ENCODE results near the gene SNX24.

Gene SNX24

DNA sequence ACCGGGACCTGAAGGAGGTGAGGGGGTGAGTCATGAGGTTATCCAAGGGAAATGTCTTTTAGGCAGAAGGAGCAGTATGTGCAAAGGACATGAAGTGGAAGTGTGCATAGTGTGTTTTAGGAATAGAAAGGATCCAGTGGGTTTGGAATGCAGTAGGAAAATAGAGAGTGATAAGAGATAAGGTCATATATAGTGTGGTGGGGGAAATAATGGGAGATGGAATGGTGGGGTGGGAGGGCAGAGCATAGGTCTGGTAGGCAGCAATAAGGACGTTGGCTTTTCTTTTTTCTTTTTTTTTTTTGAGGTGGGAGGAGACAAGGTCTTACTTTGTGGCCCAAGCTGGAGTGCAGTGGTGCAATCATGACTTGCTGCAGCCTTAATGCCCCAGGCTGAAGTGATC lies 17.8 kb downstream of the SNX24 start:
- no peaks in the 10 kb centered on the region for H3K27me3 ChIP-seq (ENCODE audit: insufficient read depth, poor library complexity, severe bottlenecking)
- DNase-seq (ENCODE audit: low read depth in 1 of 2, low spot score in 1 of 2) = no peak
- TF ChIP-seq POLR2AphosphoS5 (IDR thresholded peaks at IDR 0.05; ENCODE audit: low read depth) (no peak), GABPA (IDR thresholded peaks at IDR 0.05; ENCODE audit: low read depth) (no peak), SPI1 (IDR thresholded peaks at IDR 0.05; ENCODE audit: borderline replicate concordance, low read depth) (no peak)
- TF ChIP-seq, protein P1, sequence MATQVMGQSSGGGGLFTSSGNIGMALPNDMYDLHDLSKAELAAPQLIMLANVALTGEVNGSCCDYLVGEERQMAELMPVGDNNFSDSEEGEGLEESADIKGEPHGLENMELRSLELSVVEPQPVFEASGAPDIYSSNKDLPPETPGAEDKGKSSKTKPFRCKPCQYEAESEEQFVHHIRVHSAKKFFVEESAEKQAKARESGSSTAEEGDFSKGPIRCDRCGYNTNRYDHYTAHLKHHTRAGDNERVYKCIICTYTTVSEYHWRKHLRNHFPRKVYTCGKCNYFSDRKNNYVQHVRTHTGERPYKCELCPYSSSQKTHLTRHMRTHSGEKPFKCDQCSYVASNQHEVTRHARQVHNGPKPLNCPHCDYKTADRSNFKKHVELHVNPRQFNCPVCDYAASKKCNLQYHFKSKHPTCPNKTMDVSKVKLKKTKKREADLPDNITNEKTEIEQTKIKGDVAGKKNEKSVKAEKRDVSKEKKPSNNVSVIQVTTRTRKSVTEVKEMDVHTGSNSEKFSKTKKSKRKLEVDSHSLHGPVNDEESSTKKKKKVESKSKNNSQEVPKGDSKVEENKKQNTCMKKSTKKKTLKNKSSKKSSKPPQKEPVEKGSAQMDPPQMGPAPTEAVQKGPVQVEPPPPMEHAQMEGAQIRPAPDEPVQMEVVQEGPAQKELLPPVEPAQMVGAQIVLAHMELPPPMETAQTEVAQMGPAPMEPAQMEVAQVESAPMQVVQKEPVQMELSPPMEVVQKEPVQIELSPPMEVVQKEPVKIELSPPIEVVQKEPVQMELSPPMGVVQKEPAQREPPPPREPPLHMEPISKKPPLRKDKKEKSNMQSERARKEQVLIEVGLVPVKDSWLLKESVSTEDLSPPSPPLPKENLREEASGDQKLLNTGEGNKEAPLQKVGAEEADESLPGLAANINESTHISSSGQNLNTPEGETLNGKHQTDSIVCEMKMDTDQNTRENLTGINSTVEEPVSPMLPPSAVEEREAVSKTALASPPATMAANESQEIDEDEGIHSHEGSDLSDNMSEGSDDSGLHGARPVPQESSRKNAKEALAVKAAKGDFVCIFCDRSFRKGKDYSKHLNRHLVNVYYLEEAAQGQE (IDR thresholded peaks at IDR 0.05; ENCODE audit: insufficient replicate concordance, low read depth) = no peak
- TF ChIP-seq, protein P2, sequence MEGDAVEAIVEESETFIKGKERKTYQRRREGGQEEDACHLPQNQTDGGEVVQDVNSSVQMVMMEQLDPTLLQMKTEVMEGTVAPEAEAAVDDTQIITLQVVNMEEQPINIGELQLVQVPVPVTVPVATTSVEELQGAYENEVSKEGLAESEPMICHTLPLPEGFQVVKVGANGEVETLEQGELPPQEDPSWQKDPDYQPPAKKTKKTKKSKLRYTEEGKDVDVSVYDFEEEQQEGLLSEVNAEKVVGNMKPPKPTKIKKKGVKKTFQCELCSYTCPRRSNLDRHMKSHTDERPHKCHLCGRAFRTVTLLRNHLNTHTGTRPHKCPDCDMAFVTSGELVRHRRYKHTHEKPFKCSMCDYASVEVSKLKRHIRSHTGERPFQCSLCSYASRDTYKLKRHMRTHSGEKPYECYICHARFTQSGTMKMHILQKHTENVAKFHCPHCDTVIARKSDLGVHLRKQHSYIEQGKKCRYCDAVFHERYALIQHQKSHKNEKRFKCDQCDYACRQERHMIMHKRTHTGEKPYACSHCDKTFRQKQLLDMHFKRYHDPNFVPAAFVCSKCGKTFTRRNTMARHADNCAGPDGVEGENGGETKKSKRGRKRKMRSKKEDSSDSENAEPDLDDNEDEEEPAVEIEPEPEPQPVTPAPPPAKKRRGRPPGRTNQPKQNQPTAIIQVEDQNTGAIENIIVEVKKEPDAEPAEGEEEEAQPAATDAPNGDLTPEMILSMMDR (IDR thresholded peaks at IDR 0.05; ENCODE audit: insufficient read depth, low read length) = no peak
- no peak overlapping the region for H3K27ac ChIP-seq (replicated peaks)
- no peak overlapping the region for H3K4me3 ChIP-seq (replicated peaks; ENCODE audit: insufficient read depth, low read length)

DNA sequence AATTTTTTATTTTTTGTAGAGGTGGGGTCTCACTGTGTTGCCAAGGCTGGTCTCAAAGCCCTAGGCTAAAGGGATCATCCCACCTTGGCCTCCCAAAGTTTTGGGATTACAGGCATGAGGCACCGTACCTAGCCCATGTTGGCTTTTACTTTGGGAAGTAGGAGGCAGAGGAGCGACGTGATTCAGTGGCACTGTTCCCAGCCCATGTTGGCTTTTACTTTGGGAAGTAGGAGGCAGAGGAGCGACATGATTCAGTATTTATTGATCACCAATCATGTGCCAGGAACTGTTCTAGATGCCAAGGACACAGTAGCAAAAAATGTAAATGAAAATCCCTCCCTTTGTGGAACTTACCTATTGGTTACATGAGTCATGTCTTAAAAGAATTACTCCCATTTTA lies 18.3 kb downstream of the SNX24 start:
- Histone ChIP-seq H3K4me3 (replicated peaks; ENCODE audit: insufficient read depth, low read length) (no peak overlapping the region), H3K27ac (replicated peaks) (no peak overlapping the region), H3K27me3 (ENCODE audit: insufficient read depth, poor library complexity, severe bottlenecking) (no peaks in the 10 kb centered on the region)
- TF ChIP-seq POLR2AphosphoS5 (IDR thresholded peaks at IDR 0.05; ENCODE audit: low read depth) (no peak), GABPA (IDR thresholded peaks at IDR 0.05; ENCODE audit: low read depth) (no peak), SPI1 (IDR thresholded peaks at IDR 0.05; ENCODE audit: borderline replicate concordance, low read depth) (no peak)
- TF ChIP-seq, protein P2 (IDR thresholded peaks at IDR 0.05; ENCODE audit: insufficient read depth, low read length) = no peak
- TF ChIP-seq, protein P1 (IDR thresholded peaks at IDR 0.05; ENCODE audit: insufficient replicate concordance, low read depth) = no peak
- DNase-seq (ENCODE audit: low read depth in 1 of 2, low spot score in 1 of 2) = no peak

DNA sequence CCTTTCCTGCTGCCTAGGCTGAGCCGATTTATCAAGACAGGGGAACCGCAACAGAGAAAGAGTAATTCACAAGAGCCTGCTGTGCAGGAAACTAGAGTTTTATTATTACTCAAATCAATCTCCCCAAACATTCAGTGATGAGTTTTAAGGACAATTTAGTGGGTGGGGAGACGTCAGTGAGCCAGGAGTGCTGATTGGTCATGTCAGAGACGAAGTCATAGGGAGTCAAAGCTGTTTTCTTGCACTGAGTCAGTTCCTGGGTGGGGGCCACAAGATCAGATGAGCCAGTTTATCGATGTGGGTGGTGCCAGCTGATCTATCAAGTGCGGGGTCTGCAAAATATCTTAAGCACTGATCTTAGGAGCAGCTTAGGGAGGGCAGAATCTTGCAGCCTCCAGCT lies 19.0 kb downstream of the SNX24 start:
- TF ChIP-seq GABPA (IDR thresholded peaks at IDR 0.05; ENCODE audit: low read depth) = no peak
- no peak for TF ChIP-seq POLR2AphosphoS5 (IDR thresholded peaks at IDR 0.05; ENCODE audit: low read depth)
- no peak for TF ChIP-seq SPI1 (IDR thresholded peaks at IDR 0.05; ENCODE audit: borderline replicate concordance, low read depth)
- no peak overlapping the region for H3K27ac ChIP-seq (replicated peaks)

DNA sequence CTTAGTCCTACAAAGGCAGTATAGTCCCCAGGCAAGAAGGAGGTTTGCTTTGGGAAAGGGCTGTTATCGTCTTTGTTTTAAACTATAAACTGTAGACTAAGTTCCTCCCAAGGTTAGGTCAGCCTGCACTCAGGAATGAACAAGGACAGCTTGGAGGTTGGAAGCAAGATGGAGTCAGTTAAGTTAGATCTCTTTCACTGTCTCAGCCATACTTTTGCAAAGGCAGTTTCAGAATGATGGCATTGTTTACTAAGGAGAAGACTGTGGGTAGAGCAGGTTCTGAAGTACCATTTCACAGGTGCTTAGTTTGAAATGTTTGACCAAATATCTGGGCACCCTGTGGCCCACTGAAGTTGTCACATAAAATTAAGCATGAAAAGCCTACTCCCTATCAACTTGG lies 19.4 kb downstream of the SNX24 start:
- no peak overlapping the region for H3K27ac ChIP-seq (replicated peaks)
- H3K4me3 ChIP-seq (replicated peaks; ENCODE audit: insufficient read depth, low read length) = no peak overlapping the region
- DNase-seq (ENCODE audit: low read depth in 1 of 2, low spot score in 1 of 2) = no peak
- no peak for TF ChIP-seq POLR2AphosphoS5 (IDR thresholded peaks at IDR 0.05; ENCODE audit: low read depth)
- no peak for TF ChIP-seq SPI1 (IDR thresholded peaks at IDR 0.05; ENCODE audit: borderline replicate concordance, low read depth)
- no peak for TF ChIP-seq GABPA (IDR thresholded peaks at IDR 0.05; ENCODE audit: low read depth)
- TF ChIP-seq, protein P2 (IDR thresholded peaks at IDR 0.05; ENCODE audit: insufficient read depth, low read length) = no peak
- TF ChIP-seq, protein P1 (IDR thresholded peaks at IDR 0.05; ENCODE audit: insufficient replicate concordance, low read depth) = no peak
- H3K27me3 ChIP-seq (ENCODE audit: insufficient read depth, poor library complexity, severe bottlenecking) = no peaks in the 10 kb centered on the region

More for the DNA sequence above, 19.0 kb downstream of the SNX24 start:
- H3K27me3 ChIP-seq (ENCODE audit: insufficient read depth, poor library complexity, severe bottlenecking) = no peaks in the 10 kb centered on the region
- DNase-seq (ENCODE audit: low read depth in 1 of 2, low spot score in 1 of 2) = no peak
- no peak overlapping the region for H3K4me3 ChIP-seq (replicated peaks; ENCODE audit: insufficient read depth, low read length)

All from HL-60 (cell line).